HCT116 (cell line): ENCODE measurements around the gene FOXK1. TPM values are rescaled to one million over a fixed set of nuclear protein-coding genes. Genes with fewer than 3 reads are reported as not detected.
A peak's percentile ranks its signal among the peaks of the same experiment; 100 is the strongest.
"Not testable (repeated sequence)": the region's sequence is repeated elsewhere in the genome, so short reads cannot be mapped to it uniquely, and the experiment has no call there.

ENCODE experiments used
- ATAC-seq: fragments of 200-7000 bp; cut with Tn5 transposase; 2 replicates; pipeline ENCODE4 v1.9.1; 2020; ENCODE audit warnings: mild to moderate bottlenecking, moderate library complexity
- BruUV-seq: library from RNA; stranded (reverse); fragments of 400-500 nt; replicated peaks from 2 replicates; lab custom pipeline; 2021; lab: Mats Ljungman, UMichigan
- CTCF ChIA-PET: fragments of 300-600 bp; sonication (Branson Sonifier 250); formaldehyde crosslinking; loops from one replicate; lab custom pipeline; 2021; ENCODE audit warnings: antibody characterized with exemption; lab: Charles Lee
- POLR2A ChIA-PET: fragments of 300-600, 350-600 bp; sonication (Branson Sonifier 250); formaldehyde crosslinking; loops from one replicate; lab custom pipeline; 2021; ENCODE audit warnings: antibody characterized with exemption; lab: Charles Lee
- RAD21 ChIA-PET, 2 experiments: fragments of 300-600 bp; sonication (Branson Sonifier 250); formaldehyde crosslinking; loops; one replicate each; lab custom pipeline; 2023; ENCODE audit warnings: low total read pairs in 2 of 2; ENCODE audit not compliant: uncharacterized antibody in 2 of 2, unreplicated experiment in 2 of 2, low non-redundant PET in 1 of 2; lab: Charles Lee
- DNase-seq: peaks from one replicate; pipeline ENCODE4 v3.0.0-alpha.2; 2010; ENCODE audit warnings: low read depth, low spot score
- H2AFZ ChIP-seq: fragments of 200-600 bp; shearing (Covaris generic), sonication (generic); 2 replicates; pipeline ENCODE4 v1.6.1; 2017; ENCODE audit warnings: low read depth, mixed run types, mixed read lengths, antibody characterized with exemption, low read length; ENCODE audit not compliant: poor library complexity, severe bottlenecking
- H3K27ac ChIP-seq: 2 replicates; pipeline ENCODE4 v1.5.1; 2012; ENCODE audit warnings: low read depth, low read length
- H3K27me3 ChIP-seq: fragments of 200-600 bp; sonication (generic); 2 replicates; pipeline ENCODE4 v1.6.1; 2016; ENCODE audit warnings: mixed run types, low read length, mixed read lengths; ENCODE audit not compliant: insufficient read depth
- H3K36me3 ChIP-seq, 2 experiments: fragments of 200-500 bp in 1 of 2; fragments of 200-600 bp in 1 of 2; sonication (Bioruptor generic) in 1 of 2; sonication (generic) in 1 of 2; 2 replicates each; pipeline versions ENCODE4 v1.5.1 to v1.6.1; 2014 to 2016; ENCODE audit warnings: low read length in 2 of 2, inconsistent platforms in 1 of 2, mixed read lengths in 1 of 2, mixed run types in 1 of 2; ENCODE audit not compliant: insufficient read depth in 2 of 2, control insufficient read depth in 1 of 2
- H3K4me1 ChIP-seq, 2 experiments: fragments of 200-600 bp in 1 of 2; sonication (generic) in 1 of 2; 2 replicates each; pipeline versions ENCODE4 v1.5.1 to v1.6.1; 2012 to 2017; ENCODE audit warnings: low read length in 2 of 2, inconsistent platforms in 1 of 2, mild to moderate bottlenecking in 1 of 2, mixed read lengths in 1 of 2, mixed run types in 1 of 2, moderate library complexity in 1 of 2; ENCODE audit not compliant: insufficient read depth in 2 of 2, control insufficient read depth in 1 of 2
- H3K4me2 ChIP-seq: fragments of 200-600 bp; sonication (generic); 2 replicates; pipeline ENCODE4 v1.6.1; 2017; ENCODE audit warnings: mixed run types, low read length, mixed read lengths
- H3K4me3 ChIP-seq, 2 experiments: fragments of 200-600 bp in 1 of 2; sonication (generic) in 1 of 2; replicated peaks in 1 of 2; 2 replicates each; pipeline ENCODE4 v1.5.1; 2011 to 2016; ENCODE audit warnings: low read length in 2 of 2, control low read depth in 1 of 2, low read depth in 1 of 2, mild to moderate bottlenecking in 1 of 2, mixed read lengths in 1 of 2, mixed run types in 1 of 2
- H3K79me2 ChIP-seq: fragments of 200-600 bp; sonication (generic); 2 replicates; pipeline ENCODE4 v1.6.1; 2017; ENCODE audit warnings: mild to moderate bottlenecking, mixed run types, low read length, moderate library complexity, mixed read lengths; ENCODE audit not compliant: insufficient read depth
- H3K9ac ChIP-seq: fragments of 200-600 bp; sonication (generic); 2 replicates; pipeline ENCODE4 v1.6.1; 2016; ENCODE audit warnings: low read length, mixed read lengths
- H3K9me2 ChIP-seq: fragments of 200-600 bp; sonication (generic), shearing (Covaris generic); 2 replicates; pipeline ENCODE4 v1.6.1; 2017; ENCODE audit warnings: mixed run types, mild to moderate bottlenecking, moderate library complexity; ENCODE audit not compliant: insufficient read depth
- H3K9me3 ChIP-seq, 2 experiments: fragments of 200-500 bp in 1 of 2; fragments of 200-600 bp in 1 of 2; sonication (Bioruptor generic) in 1 of 2; sonication (generic) in 1 of 2; 2 replicates each; pipeline ENCODE4 v1.6.1; 2014 to 2017; ENCODE audit warnings: low read length in 2 of 2, mixed read lengths in 2 of 2, inconsistent platforms in 1 of 2, low read depth in 1 of 2, mild to moderate bottlenecking in 1 of 2, mixed run types in 1 of 2, moderate library complexity in 1 of 2; ENCODE audit not compliant: control insufficient read depth in 1 of 2, insufficient read depth in 1 of 2
- H4K20me1 ChIP-seq: fragments of 200-600 bp; sonication (generic), shearing (Covaris generic); 2 replicates; pipeline ENCODE4 v1.6.1; 2017; ENCODE audit warnings: mixed run types, mild to moderate bottlenecking, moderate library complexity; ENCODE audit not compliant: insufficient read depth
- CEBPB ChIP-seq: IDR thresholded peaks from 2 replicates; pipeline ENCODE4 v1.6.1; 2012; ENCODE audit warnings: low read depth
- EGR1 ChIP-seq: IDR thresholded peaks from 2 replicates; pipeline ENCODE4 v1.6.1; 2012; ENCODE audit warnings: low read depth
- EZH2 ChIP-seq: fragments of 200-600 bp; sonication (generic); IDR thresholded peaks from 2 replicates; pipeline ENCODE4 v1.6.1; 2017; ENCODE audit warnings: antibody characterized with exemption, mixed run types
- EZH2phosphoT487 ChIP-seq: fragments of 200-600 bp; IDR thresholded peaks from 2 replicates; pipeline ENCODE4 v1.6.1; 2018; ENCODE audit warnings: antibody characterized with exemption, borderline replicate concordance
- MAX ChIP-seq: IDR thresholded peaks from 2 replicates; pipeline ENCODE4 v1.6.1; 2012
- REST ChIP-seq: IDR thresholded peaks from 2 replicates; pipeline ENCODE4 v1.6.1; 2012; ENCODE audit warnings: low read depth
- SIN3A ChIP-seq: IDR thresholded peaks from 2 replicates; pipeline ENCODE4 v1.6.1; 2012; ENCODE audit warnings: low read depth
- TCF7L2 ChIP-seq: IDR thresholded peaks from 2 replicates; pipeline ENCODE4 v1.7.0; 2011; ENCODE audit warnings: borderline replicate concordance, inconsistent platforms; ENCODE audit not compliant: insufficient read depth, insufficient read length; ENCODE audit errors: extremely low read depth
- intact Hi-C: fragments of 100-400 bp; cut with micrococcal nuclease; formaldehyde crosslinking; loops from 2 replicates; pipeline ENCODE4 v1.10.0; 2022
- total RNA-seq: library from RNA; stranded (reverse); gene quantifications from one replicate; pipeline ENCODE4 v1.2.1, GENCODE V29; 2021; ENCODE audit not compliant: unreplicated experiment

Gene FOXK1
- total RNA-seq, 1 experiment from 2014 or later: 60.5 TPM

- BruUV-seq: no TSS peak
- no peaks in the 10 kb centered on the region for H3K9me2 ChIP-seq
- no peak overlapping the region for H2AFZ ChIP-seq
- H3K79me2 ChIP-seq: no peaks in the 10 kb centered on the region
- ATAC-seq (peak; percentile 1; the same call in 1 of the 2 replicates), DNase-seq (no peak)
- H3K9me3 ChIP-seq: no peaks in the 10 kb centered on the region
- H4K20me1 ChIP-seq: no peaks in the 10 kb centered on the region
- intact Hi-C loops: loop anchor here (1.0 kb wide), 1 partner anchor 293 kb away; no protein-coding TSS in a partner anchor
- CTCF ChIA-PET: interaction anchor here (0.6 to 1.4 kb wide), 6 partner anchors 17 to 291 kb away, joined by 3 to 8 read pairs (median 4); partner anchors contain the start of genes AP5Z1 and RADIL
- H3K4me2 ChIP-seq: no peak overlapping the region
- no peak overlapping the region; the same call in 1 of the 2 replicates for H3K27ac ChIP-seq
- no peaks in the 10 kb centered on the region for H3K27me3 ChIP-seq
- no peak overlapping the region for H3K9ac ChIP-seq
- RAD21 ChIA-PET: interaction anchor here in 1 of 2 experiments (0.6 kb wide), 1 partner anchor 91 kb away, joined by 3 read pairs; the partner anchor contains the start of gene RADIL
- H3K4me1 ChIP-seq: peaks cover 2 to 14% of the 10 kb centered on the region in 2 experiments; a peak in 3 of 4 replicates
- H3K36me3 ChIP-seq: no peaks in the 10 kb centered on the region
- TF ChIP-seq EZH2phosphoT487: no peak
- no peak for TF ChIP-seq SIN3A
- no peak for TF ChIP-seq MAX
- TF ChIP-seq EGR1: no peak
- no peak for TF ChIP-seq CEBPB
- TF ChIP-seq REST: no peak
- TF ChIP-seq EZH2: no peak
- no peak for TF ChIP-seq TCF7L2
- no peak overlapping the region for H3K4me3 ChIP-seq
- POLR2A ChIA-PET: interaction anchor here (0.6 kb wide), 1 partner anchor 1573 kb away, joined by 3 read pairs; no protein-coding TSS in a partner anchor
Observed at GRCh38 chr7:4792537-4793126, 110.5 kb downstream of the FOXK1 start.

- peaks cover 2 to 14% of the 10 kb centered on the region in 2 experiments; a peak in 3 of 4 replicates for H3K4me1 ChIP-seq
- H3K27ac ChIP-seq, H3K4me3 ChIP-seq, H3K4me2 ChIP-seq, H3K9me2 ChIP-seq, BruUV-seq, H2AFZ ChIP-seq, H3K79me2 ChIP-seq, H4K20me1 ChIP-seq, H3K9me3 ChIP-seq, RAD21 ChIA-PET, ATAC-seq, H3K36me3 ChIP-seq, POLR2A ChIA-PET, intact Hi-C loops, H3K27me3 ChIP-seq, H3K9ac ChIP-seq, DNase-seq: not testable (repeated sequence)
- CTCF ChIA-PET: interaction anchor here (1.0 to 1.4 kb wide), 3 partner anchors 90 to 295 kb away, joined by 3 to 4 read pairs (median 3); partner anchors contain the start of gene RADIL
Observed at GRCh38 chr7:4793385-4793993, 111.4 kb downstream of the FOXK1 start.
